GM21529 (cell line): ENCODE measurements around the gene DMC1.
"Not testable (repeated sequence)": the region's sequence is repeated elsewhere in the genome, so short reads cannot be mapped to it uniquely, and the experiment has no call there.

Experiments used
- ATAC-seq: cut with Tn5 transposase; IDR thresholded peaks from one replicate; pipeline ENCODE4 v1.9.1; 2021; ENCODE audit not compliant: unreplicated experiment

Gene DMC1

GRCh38 chr22:38569972-38570778 is at the start of gene DMC1:
Gene DMC1 (minus strand): TSS chr22:38570183. CDS start chr22:38568256, 1,927 bp downstream.
- peak; percentile 52 for ATAC-seq

- ATAC-seq: no peak
Observed at GRCh38 chr22:38618682-38619081, 48.7 kb upstream of the DMC1 start.

- no peak for ATAC-seq
Observed at GRCh38 chr22:38618258-38618657, 48.3 kb upstream of the DMC1 start.

GRCh38 chr22:38615064-38615405 is 45.1 kb upstream of the DMC1 start:
- not testable (repeated sequence) for ATAC-seq

- no peak for ATAC-seq
Observed at GRCh38 chr22:38614332-38615063, 44.5 kb upstream of the DMC1 start.

- ATAC-seq: no peak
Observed at GRCh38 chr22:38613588-38613987, 43.6 kb upstream of the DMC1 start.

- no peak for ATAC-seq
Observed at GRCh38 chr22:38612217-38613006, 42.4 kb upstream of the DMC1 start.

GRCh38 chr22:38611559-38611958 is 41.6 kb upstream of the DMC1 start:
- ATAC-seq: no peak

GRCh38 chr22:38610234-38610633 is 40.3 kb upstream of the DMC1 start:
- ATAC-seq: no peak

- ATAC-seq: no peak
Observed at GRCh38 chr22:38608992-38609750, 39.2 kb upstream of the DMC1 start.

GRCh38 chr22:38607680-38608079 is 37.7 kb upstream of the DMC1 start:
- ATAC-seq: no peak

- ATAC-seq: no peak
Observed at GRCh38 chr22:38602166-38602565, 32.2 kb upstream of the DMC1 start.

- ATAC-seq: no peak
Observed at GRCh38 chr22:38601221-38601764, 31.3 kb upstream of the DMC1 start.

- ATAC-seq: no peak
Observed at GRCh38 chr22:38599466-38599865, 29.5 kb upstream of the DMC1 start.

GRCh38 chr22:38582923-38583322 is 12.9 kb upstream of the DMC1 start:
- not testable (repeated sequence) for ATAC-seq

- ATAC-seq: no peak
Observed at GRCh38 chr22:38578505-38578904, 8.5 kb upstream of the DMC1 start.

- ATAC-seq: no peak
Observed at GRCh38 chr22:38572065-38572464, 2.1 kb upstream of the DMC1 start.

- ATAC-seq: peak; percentile 18
Observed at GRCh38 chr22:38570779-38571364, 889 bp upstream of the DMC1 start.

GRCh38 chr22:38569181-38569971 is 607 bp downstream of the DMC1 start:
- ATAC-seq: peak; percentile 16
